Measurements from ENCODE around the gene LNX1. TPM values are rescaled to one million over a fixed set of nuclear protein-coding genes. Genes with fewer than 3 reads are reported as not detected.

The LNX1 gene
- total and polyA plus RNA-seq, 2 of the 8 experiments (the other 6 are each of a cell fraction or from before 2014, with no cell fraction given): 2.7 to 3.8 TPM

- H4K8ac ChIP-seq (ENCODE audit: extremely low read depth, insufficient read depth, low read length): peak overlapping the region; percentile 76; the same call in 1 of the 2 replicates
- FAIRE-seq (no peak), DNase-seq (ENCODE audit: low read depth in 1 of 2, low spot score in 2 of 2) (no peak)
- ChIA-PET CTCF (ENCODE audit: partially characterized antibody) (interaction anchor here (1.0 to 7.5 kb wide), 6 partner anchors 8 to 110 kb away, joined by 3 to 54 read pairs (median 4); no protein-coding TSS in a partner anchor), POLR2A (ENCODE audit: partially characterized antibody) (no interaction called here)
- H3K36me3 ChIP-seq (ENCODE audit: control insufficient read depth in 2 of 4, insufficient read depth in 4 of 4, low read length in 3 of 4): no peaks in the 10 kb centered on the region
- H2AFZ ChIP-seq (ENCODE audit: low read length): no peak overlapping the region
- no peak overlapping the region for H2BK5ac ChIP-seq (ENCODE audit: low read depth, low read length)
- no peak overlapping the region for H2BK20ac ChIP-seq (ENCODE audit: low read length)
- H4K5ac ChIP-seq (ENCODE audit: insufficient read length, low read depth, low read length): no peak overlapping the region
- H3K4me3 ChIP-seq (ENCODE audit: extremely low read depth in 1 of 4, insufficient read depth in 2 of 4, low read depth in 3 of 4, low read length in 4 of 4): no peak overlapping the region
- H2AK5ac ChIP-seq (ENCODE audit: low read depth, low read length): no peak overlapping the region
- H3K79me1 ChIP-seq (ENCODE audit: low read depth, low read length): no peaks in the 10 kb centered on the region
- H3K4ac ChIP-seq (replicated peaks; ENCODE audit: insufficient read length, low read depth, low read length): no peak overlapping the region
- no peaks in the 10 kb centered on the region; the same call in 1 of the 2 replicates for H3K23me2 ChIP-seq (ENCODE audit: low read depth, low read length)
- H2BK15ac ChIP-seq (ENCODE audit: low read length): no peak overlapping the region
- no peak overlapping the region for H3K9ac ChIP-seq (replicated peaks in 1 of 4; ENCODE audit: extremely low read depth in 1 of 4, low read depth in 3 of 4, low read length in 3 of 4)
- no peak overlapping the region for H2BK12ac ChIP-seq (ENCODE audit: low read depth, low read length)
- H4K91ac ChIP-seq (replicated peaks; ENCODE audit: insufficient read length, low read length): no peak overlapping the region
- no peaks in the 10 kb centered on the region for H3K4me1 ChIP-seq (replicated peaks in 1 of 4; ENCODE audit: control insufficient read depth in 3 of 4, insufficient read depth in 4 of 4, low read length in 3 of 4)
- no peaks in the 10 kb centered on the region for H3K27me3 ChIP-seq (replicated peaks in 1 of 4; ENCODE audit: control insufficient read depth in 3 of 4, extremely low read depth in 1 of 4, insufficient read depth in 3 of 4, low read length in 3 of 4)
- 0 out of 2 replicates have a peak overlapping the region, but pooled peaks have one; percentile 3 for H3K18ac ChIP-seq (ENCODE audit: extremely low read depth, low read length)
- H2BK120ac ChIP-seq (replicated peaks; ENCODE audit: low read depth, low read length): no peak overlapping the region
- WGBS, 2 experiments (ENCODE audit: extremely low coverage in 1 of 2, insufficient coverage in 1 of 2, insufficient read length in 1 of 2, insufficient replicate concordance in 2 of 2, low coverage in 1 of 2, low lambda C conversion rate in 2 of 2, missing lambda C conversion rate in 1 of 2): 93% methylated on average over 17 of the region's 17 CpGs; no CpG with 5 or more reads in 1 of the 2 experiments
- no peak overlapping the region for H3K14ac ChIP-seq (ENCODE audit: insufficient read length)
- H4K20me1 ChIP-seq (replicated peaks in 1 of 2; ENCODE audit: control insufficient read depth in 1 of 2, insufficient read depth in 2 of 2, low read length in 2 of 2): no peaks in the 10 kb centered on the region
- no peak overlapping the region for H3K4me2 ChIP-seq (ENCODE audit: insufficient read depth in 1 of 2, low read depth in 2 of 2, low read length in 2 of 2)
- H3K23ac ChIP-seq (ENCODE audit: insufficient read length): no peak overlapping the region
- no peaks in the 10 kb centered on the region for H3K79me2 ChIP-seq (ENCODE audit: control insufficient read depth in 1 of 2, insufficient read depth in 2 of 2, low read length in 2 of 2)
- H3K56ac ChIP-seq (replicated peaks; ENCODE audit: insufficient read length, low read depth, low read length): no peak overlapping the region
- H3K9me3 ChIP-seq (ENCODE audit: insufficient read depth in 2 of 2, low read depth in 1 of 2, low read length in 1 of 2): no peaks in the 10 kb centered on the region
- H3K27ac ChIP-seq (ENCODE audit: low read depth, low read length): no peak overlapping the region
- TF ChIP-seq TAF7 (optimal IDR thresholded peaks at IDR 0.05; ENCODE audit: borderline replicate concordance, low read depth, low read length): no peak
- no peak for TF ChIP-seq POLR2AphosphoS5 (IDR thresholded peaks at IDR 0.05; ENCODE audit: low read depth, low read length)
- TF ChIP-seq ATF2 (IDR thresholded peaks at IDR 0.05; ENCODE audit: low read length): no peak
- TF ChIP-seq MAFK (IDR thresholded peaks at IDR 0.05; ENCODE audit: low read depth, low read length): no peak
- TF ChIP-seq EZH2 (IDR thresholded peaks at IDR 0.05; ENCODE audit: low read depth, low read length, severe bottlenecking): no peak
- TF ChIP-seq SIN3A (conservative IDR thresholded peaks at IDR 0.05 in 1 of 2, IDR thresholded peaks at IDR 0.05 in 1 of 2; ENCODE audit: low read depth in 1 of 2, low read length in 2 of 2): no peak
- no peak for TF ChIP-seq TBP (IDR thresholded peaks at IDR 0.05; ENCODE audit: low read depth, low read length)
- no peak for TF ChIP-seq TAF1 (IDR thresholded peaks at IDR 0.05; ENCODE audit: low read depth, low read length)
- no peak for TF ChIP-seq KDM4A (IDR thresholded peaks at IDR 0.05; ENCODE audit: low read depth, low read length, severe bottlenecking)
- no peak for TF ChIP-seq TCF12 (IDR thresholded peaks at IDR 0.05; ENCODE audit: low read depth, low read length)
- TF ChIP-seq, protein P1, sequence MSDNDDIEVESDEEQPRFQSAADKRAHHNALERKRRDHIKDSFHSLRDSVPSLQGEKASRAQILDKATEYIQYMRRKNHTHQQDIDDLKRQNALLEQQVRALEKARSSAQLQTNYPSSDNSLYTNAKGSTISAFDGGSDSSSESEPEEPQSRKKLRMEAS (IDR thresholded peaks at IDR 0.05): no peak
Observed at GRCh38 chr4:53507671-53508286, 83.5 kb downstream of the LNX1 start.

Data from H1 (cell line).